MM.1S (cell line): ENCODE results near the gene SRRM4.

Experiments used
- EZH2 ChIP-seq: fragments of 300-600 bp; sonication (generic); optimal IDR thresholded peaks from 2 replicates; pipeline ENCODE3; 2017; ENCODE audit warnings: low read depth, mild to moderate bottlenecking, antibody characterized with exemption, low read length, mixed read lengths
- EZH2phosphoT487 ChIP-seq: fragments of 300-600 bp; sonication (generic); IDR thresholded peaks from 2 replicates; pipeline ENCODE4 v1.6.1; 2018; ENCODE audit warnings: antibody characterized with exemption, low read length
- TF ChIP-seq, protein P1 (sequence below): fragments of 300-600 bp; sonication (generic); IDR thresholded peaks from 2 replicates; pipeline ENCODE4 v1.5.1; 2016; ENCODE audit warnings: antibody characterized with exemption, low read length, mixed read lengths

DNA sequence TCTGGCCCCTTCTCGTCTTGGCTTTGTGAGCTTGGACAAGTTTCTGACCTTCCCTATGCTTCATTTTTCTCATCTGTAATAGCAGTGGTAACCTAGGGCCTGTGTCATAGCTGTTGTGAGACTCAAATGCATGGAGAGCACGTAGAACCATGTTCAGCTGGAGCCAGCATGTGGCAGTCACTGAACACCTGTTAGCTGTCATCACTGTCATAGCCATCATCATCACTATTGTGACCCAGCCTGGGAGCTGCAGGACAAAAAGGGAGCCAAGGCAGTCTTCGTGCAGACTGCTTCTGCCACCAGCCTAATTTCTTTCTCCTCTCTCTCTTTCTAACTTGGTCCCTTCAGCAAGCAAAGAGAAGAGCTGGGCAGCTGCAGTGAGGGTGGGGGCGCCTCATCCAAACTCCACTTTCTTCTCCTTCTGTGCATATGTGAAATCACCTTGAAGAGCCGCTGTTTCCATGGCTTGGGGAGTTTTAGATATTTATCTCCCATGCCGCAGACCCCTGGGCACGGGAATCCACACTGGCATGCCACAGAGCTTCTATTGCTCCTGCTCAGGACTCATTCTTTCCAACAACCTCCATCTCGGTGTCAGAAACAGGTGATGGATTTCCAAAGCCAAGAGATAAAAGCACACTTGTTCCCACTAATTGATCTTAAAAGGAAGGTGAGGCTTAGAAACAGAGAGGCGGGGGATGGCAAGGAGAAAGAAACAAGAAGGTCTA lies 87.0 kb downstream of the SRRM4 start:
- TF ChIP-seq, protein P1, sequence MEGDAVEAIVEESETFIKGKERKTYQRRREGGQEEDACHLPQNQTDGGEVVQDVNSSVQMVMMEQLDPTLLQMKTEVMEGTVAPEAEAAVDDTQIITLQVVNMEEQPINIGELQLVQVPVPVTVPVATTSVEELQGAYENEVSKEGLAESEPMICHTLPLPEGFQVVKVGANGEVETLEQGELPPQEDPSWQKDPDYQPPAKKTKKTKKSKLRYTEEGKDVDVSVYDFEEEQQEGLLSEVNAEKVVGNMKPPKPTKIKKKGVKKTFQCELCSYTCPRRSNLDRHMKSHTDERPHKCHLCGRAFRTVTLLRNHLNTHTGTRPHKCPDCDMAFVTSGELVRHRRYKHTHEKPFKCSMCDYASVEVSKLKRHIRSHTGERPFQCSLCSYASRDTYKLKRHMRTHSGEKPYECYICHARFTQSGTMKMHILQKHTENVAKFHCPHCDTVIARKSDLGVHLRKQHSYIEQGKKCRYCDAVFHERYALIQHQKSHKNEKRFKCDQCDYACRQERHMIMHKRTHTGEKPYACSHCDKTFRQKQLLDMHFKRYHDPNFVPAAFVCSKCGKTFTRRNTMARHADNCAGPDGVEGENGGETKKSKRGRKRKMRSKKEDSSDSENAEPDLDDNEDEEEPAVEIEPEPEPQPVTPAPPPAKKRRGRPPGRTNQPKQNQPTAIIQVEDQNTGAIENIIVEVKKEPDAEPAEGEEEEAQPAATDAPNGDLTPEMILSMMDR = no peak
- TF ChIP-seq EZH2 = no peak
- TF ChIP-seq EZH2phosphoT487 = no peak
